H1 (cell line): ENCODE data around the gene LYZL4. TPM values are rescaled to one million over a fixed set of nuclear protein-coding genes. Genes with fewer than 3 reads are reported as not detected.

Source experiments
- CTCF ChIA-PET: fragments of 300-600 bp; sonication (Branson Sonifier 250); formaldehyde crosslinking; loops from one replicate; lab custom pipeline; 2021; ENCODE audit not compliant: partially characterized antibody; lab: Charles Lee
- POLR2A ChIA-PET: fragments of 300-600 bp; sonication (Branson Sonifier 250); formaldehyde crosslinking; loops from one replicate; lab custom pipeline; 2021; ENCODE audit warnings: inconsistent platforms; ENCODE audit not compliant: partially characterized antibody; lab: Charles Lee
- DNase-seq, 2 experiments: peaks; one replicate each; pipeline versions ENCODE4 v3.0.0 to v3.0.0-alpha.2; 2010 to 2022; ENCODE audit warnings: low spot score in 2 of 2, low read depth in 1 of 2, mixed read lengths in 1 of 2
- FAIRE-seq: peaks from 2 replicates; lab custom pipeline; 2011; peaks lifted over from hg19 to GRCh38; lab: Jason Lieb, UNC
- H2AFZ ChIP-seq: 2 replicates; pipeline ENCODE4 v1.8.1; 2012; ENCODE audit warnings: low read length, inconsistent platforms
- H2AK5ac ChIP-seq: 2 replicates; pipeline ENCODE4 v1.6.1; 2013; ENCODE audit warnings: low read depth, low read length
- H2BK120ac ChIP-seq: replicated peaks from 2 replicates; pipeline ENCODE3; 2013; ENCODE audit warnings: low read depth, low read length, inconsistent platforms
- H2BK12ac ChIP-seq: 2 replicates; pipeline ENCODE4 v1.6.1; 2013; ENCODE audit warnings: low read depth, low read length
- H2BK15ac ChIP-seq: 2 replicates; pipeline ENCODE4 v1.6.1; 2013; ENCODE audit warnings: low read length
- H2BK20ac ChIP-seq: 2 replicates; pipeline ENCODE4 v1.6.1; 2013; ENCODE audit warnings: low read length
- H2BK5ac ChIP-seq: 2 replicates; pipeline ENCODE4 v1.6.1; 2013; ENCODE audit warnings: low read depth, low read length
- H3K14ac ChIP-seq: 2 replicates; pipeline ENCODE4 v1.6.1; 2013; ENCODE audit warnings: inconsistent platforms; ENCODE audit not compliant: insufficient read length
- H3K18ac ChIP-seq: 2 replicates; pipeline ENCODE4 v1.6.1; 2013; ENCODE audit warnings: low read length; ENCODE audit errors: extremely low read depth
- H3K23ac ChIP-seq: 2 replicates; pipeline ENCODE4 v1.6.1; 2013; ENCODE audit warnings: inconsistent platforms; ENCODE audit not compliant: insufficient read length
- H3K23me2 ChIP-seq: 2 replicates; pipeline ENCODE4 v1.6.1; 2013; ENCODE audit warnings: low read depth, low read length
- H3K27ac ChIP-seq: 2 replicates; pipeline ENCODE4 v1.6.1; 2011; ENCODE audit warnings: low read depth, low read length, inconsistent platforms
- H3K27me3 ChIP-seq, 4 experiments: replicated peaks in 1 of 4; 1 replicate in 1 of 4; 2 replicates in 3 of 4; pipeline versions ENCODE4 v1.6.1 to v1.8.1; 2011 to 2013; ENCODE audit warnings: low read length in 3 of 4, mild to moderate bottlenecking in 3 of 4, inconsistent platforms in 2 of 4, mixed read lengths in 2 of 4, moderate library complexity in 1 of 4; ENCODE audit not compliant: control insufficient read depth in 3 of 4, insufficient read depth in 3 of 4; ENCODE audit errors: extremely low read depth in 1 of 4
- H3K36me3 ChIP-seq, 4 experiments: 2 replicates each; pipeline versions ENCODE4 v1.6.1 to v1.8.1; 2011 to 2013; ENCODE audit warnings: mild to moderate bottlenecking in 4 of 4, low read length in 3 of 4, moderate library complexity in 2 of 4, control low read depth in 1 of 4, inconsistent platforms in 1 of 4; ENCODE audit not compliant: insufficient read depth in 4 of 4, control insufficient read depth in 2 of 4
- H3K4ac ChIP-seq: replicated peaks from 2 replicates; pipeline ENCODE3; 2013; ENCODE audit warnings: low read length, low read depth, mixed read lengths, inconsistent platforms; ENCODE audit not compliant: insufficient read length
- H3K4me1 ChIP-seq, 4 experiments: replicated peaks in 1 of 4; 1 replicate in 1 of 4; 2 replicates in 3 of 4; pipeline versions ENCODE4 v1.6.1 to v1.8.1; 2011 to 2013; ENCODE audit warnings: low read length in 3 of 4, inconsistent platforms in 2 of 4, mixed read lengths in 1 of 4; ENCODE audit not compliant: insufficient read depth in 4 of 4, control insufficient read depth in 3 of 4
- H3K4me2 ChIP-seq, 2 experiments: 2 replicates each; pipeline versions ENCODE4 v1.6.1 to v1.8.1; 2011 to 2013; ENCODE audit warnings: low read depth in 2 of 2, low read length in 2 of 2, control low read depth in 1 of 2, inconsistent platforms in 1 of 2, mild to moderate bottlenecking in 1 of 2; ENCODE audit not compliant: insufficient read depth in 1 of 2
- H3K4me3 ChIP-seq, 4 experiments: fragments of 200-600, 300-600 bp in 1 of 4; sonication (generic), shearing (Covaris generic), sonication (Bioruptor Twin) in 1 of 4; 2 replicates each; pipeline versions ENCODE4 v1.5.1 to v1.8.1; 2011 to 2016; ENCODE audit warnings: low read length in 4 of 4, low read depth in 3 of 4, control low read depth in 2 of 4, inconsistent platforms in 2 of 4, mild to moderate bottlenecking in 2 of 4, mixed read lengths in 1 of 4, moderate library complexity in 1 of 4; ENCODE audit not compliant: insufficient read depth in 2 of 4; ENCODE audit errors: extremely low read depth in 1 of 4
- H3K56ac ChIP-seq: replicated peaks from 2 replicates; pipeline ENCODE3; 2013; ENCODE audit warnings: low read depth, mild to moderate bottlenecking, mixed read lengths, low read length, inconsistent platforms; ENCODE audit not compliant: insufficient read length
- H3K79me1 ChIP-seq: 2 replicates; pipeline ENCODE4 v1.6.1; 2013; ENCODE audit warnings: low read depth, low read length, control low read depth
- H3K79me2 ChIP-seq, 2 experiments: 2 replicates each; pipeline versions ENCODE4 v1.6.1 to v1.8.1; 2012 to 2013; ENCODE audit warnings: low read length in 2 of 2, mild to moderate bottlenecking in 2 of 2, inconsistent platforms in 1 of 2; ENCODE audit not compliant: insufficient read depth in 2 of 2, control insufficient read depth in 1 of 2
- H3K9ac ChIP-seq, 4 experiments: replicated peaks in 1 of 4; 1 replicate in 1 of 4; 2 replicates in 3 of 4; pipeline versions ENCODE4 v1.6.1 to v1.8.1; 2011 to 2013; ENCODE audit warnings: low read depth in 3 of 4, low read length in 3 of 4, control low read depth in 2 of 4, mild to moderate bottlenecking in 2 of 4, moderate library complexity in 2 of 4, inconsistent platforms in 1 of 4; ENCODE audit errors: extremely low read depth in 1 of 4
- H3K9me3 ChIP-seq, 2 experiments: 2 replicates each; pipeline versions ENCODE4 v1.6.1 to v1.8.1; 2012 to 2013; ENCODE audit warnings: mild to moderate bottlenecking in 2 of 2, moderate library complexity in 2 of 2, control low read depth in 1 of 2, inconsistent platforms in 1 of 2, low read depth in 1 of 2, low read length in 1 of 2, mixed read lengths in 1 of 2; ENCODE audit not compliant: insufficient read depth in 2 of 2
- H4K20me1 ChIP-seq, 2 experiments: replicated peaks in 1 of 2; 2 replicates each; pipeline versions ENCODE3 to v1.8.1; 2011 to 2013; ENCODE audit warnings: inconsistent platforms in 2 of 2, low read length in 2 of 2, mild to moderate bottlenecking in 1 of 2; ENCODE audit not compliant: insufficient read depth in 2 of 2, control insufficient read depth in 1 of 2
- H4K5ac ChIP-seq: 2 replicates; pipeline ENCODE4 v1.6.1; 2013; ENCODE audit warnings: low read length, low read depth, mixed read lengths, inconsistent platforms; ENCODE audit not compliant: insufficient read length
- H4K8ac ChIP-seq: 2 replicates; pipeline ENCODE4 v1.8.0; 2013; ENCODE audit warnings: mild to moderate bottlenecking, moderate library complexity, low read length, inconsistent platforms; ENCODE audit not compliant: insufficient read depth; ENCODE audit errors: extremely low read depth
- H4K91ac ChIP-seq: replicated peaks from 2 replicates; pipeline ENCODE3; 2013; ENCODE audit warnings: low read length, mixed read lengths, inconsistent platforms; ENCODE audit not compliant: insufficient read length
- CBX5 ChIP-seq: fragments of 300-800, 300-1000 bp; sonication (generic); IDR thresholded peaks from 2 replicates; pipeline ENCODE4 v1.7.1; 2016; ENCODE audit warnings: antibody characterized with exemption, low read length, low read depth
- CHD2 ChIP-seq: IDR thresholded peaks from 2 replicates; pipeline ENCODE4 v1.6.1; 2012; ENCODE audit warnings: low read length, improper control_type of control experiment
- CTBP2 ChIP-seq: IDR thresholded peaks from 2 replicates; pipeline ENCODE4 v1.7.0; 2011; ENCODE audit warnings: borderline replicate concordance, mild to moderate bottlenecking, moderate library complexity, mixed read lengths, low read length; ENCODE audit not compliant: insufficient read depth, insufficient read length
- JUND ChIP-seq: IDR thresholded peaks from 2 replicates; pipeline ENCODE4 v1.6.1; 2011; ENCODE audit warnings: mild to moderate bottlenecking, improper control_type of control experiment, low read length
- SIX5 ChIP-seq: IDR thresholded peaks from 2 replicates; pipeline ENCODE4 v1.6.1; 2011; ENCODE audit warnings: mild to moderate bottlenecking, low read depth, low read length
- YY1 ChIP-seq: IDR thresholded peaks from 2 replicates; pipeline ENCODE4 v1.6.1; 2011; ENCODE audit warnings: low read depth, mild to moderate bottlenecking, low read length
- WGBS, 2 experiments: shearing (Covaris generic) in 1 of 2; methylation state at CpG; one replicate each; pipeline versions ENCODE4 v1.1.6 to v1.1.7; 2013 to 2015; ENCODE audit warnings: low lambda C conversion rate in 2 of 2, mixed read lengths in 2 of 2, inconsistent platforms in 1 of 2, low coverage in 1 of 2, missing lambda C conversion rate in 1 of 2; ENCODE audit not compliant: insufficient replicate concordance in 2 of 2, insufficient coverage in 1 of 2, insufficient read length in 1 of 2; ENCODE audit errors: extremely low coverage in 1 of 2, missing lambda C conversion rate in 1 of 2; 5-methylcytosine and 5-hydroxymethylcytosine counted together
- polyA plus RNA-seq, 7 experiments: library from polyadenylated mRNA; depleted of rRNA in 3 of 7; stranded (reverse) in 5 of 7; unstranded in 2 of 7; fragments of >200 nt in 5 of 7; fragments of 200-250 nt in 2 of 7; gene quantifications; 1 replicate in 5 of 7; 2 replicates in 1 of 7; 4 replicates in 1 of 7; pipeline versions ENCODE4 v1.2.1 to v1.2.3, GENCODE V29; 2011 to 2013; ENCODE audit warnings: missing spikeins in 2 of 7, mixed read lengths in 2 of 7
- total RNA-seq: library from RNA; stranded (reverse); fragmentation: NEBNext Ultra II Directional; extraction: Animal tissue kit (Norgen Biotek cat#: 25700); gene quantifications from 2 replicates; pipeline ENCODE4 v1.2.1, GENCODE V29; 2021

Gene LYZL4
- total and polyA plus RNA-seq, 2 of the 8 experiments (the other 6 are each of a cell fraction or from before 2014, with no cell fraction given) = not detected

- peaks cover 4 to 12% (median 6%) of the 10 kb centered on the region in 4 experiments; a peak in 6 of 7 replicates for H3K4me1 ChIP-seq
- H3K79me1 ChIP-seq = no peaks in the 10 kb centered on the region
- 87% methylated on average over 2 of the region's 2 CpGs; no CpG with 5 or more reads in 1 of the 2 experiments for WGBS, 2 experiments
- H3K18ac ChIP-seq = no peak overlapping the region
- ChIA-PET POLR2A (no interaction called here), CTCF (interaction anchor here (1.2 to 1.6 kb wide), 3 partner anchors 88 to 222 kb away, joined by 3 to 5 read pairs (median 4); no protein-coding TSS in a partner anchor)
- no peak overlapping the region for H2BK120ac ChIP-seq
- H3K23me2 ChIP-seq = no peaks in the 10 kb centered on the region
- no peak for FAIRE-seq
- H2BK20ac ChIP-seq = no peak overlapping the region
- no peak overlapping the region for H3K4me2 ChIP-seq
- H2AK5ac ChIP-seq = no peak overlapping the region
- no peak overlapping the region; a peak in 1 of 7 replicates for H3K9ac ChIP-seq
- no peak overlapping the region for H3K56ac ChIP-seq
- H4K8ac ChIP-seq = no peak overlapping the region
- H4K20me1 ChIP-seq = no peaks in the 10 kb centered on the region
- H3K27ac ChIP-seq = no peak overlapping the region
- no peak overlapping the region for H3K14ac ChIP-seq
- H3K27me3 ChIP-seq = no peaks in the 10 kb centered on the region
- no peak overlapping the region for H2BK5ac ChIP-seq
- no peaks in the 10 kb centered on the region for H3K79me2 ChIP-seq
- no peak overlapping the region; the same call in 1 of the 2 replicates for H2BK12ac ChIP-seq
- H4K5ac ChIP-seq = no peak overlapping the region
- no peak overlapping the region for H2BK15ac ChIP-seq
- H3K4me3 ChIP-seq = no peak overlapping the region
- H3K9me3 ChIP-seq = peaks cover 0 to 3% of the 10 kb centered on the region in 2 experiments; a peak in 1 of 4 replicates
- no peak for DNase-seq
- peak overlapping the region; percentile 81 for H2AFZ ChIP-seq
- no peak overlapping the region for H3K4ac ChIP-seq
- H3K23ac ChIP-seq = no peak overlapping the region
- H4K91ac ChIP-seq = no peak overlapping the region
- no peaks in the 10 kb centered on the region for H3K36me3 ChIP-seq
- no peak for TF ChIP-seq CHD2
- no peak for TF ChIP-seq CBX5
- TF ChIP-seq JUND = no peak
- TF ChIP-seq YY1 = no peak
- no peak for TF ChIP-seq SIX5
- TF ChIP-seq CTBP2 = no peak
Measured at GRCh38 chr3:42451546-42452230, 41.3 kb upstream of the LYZL4 start.
